ENCODE data around the gene CRYZL1.

The CRYZL1 gene

GRCh38 chr21:33540711-33541104 lies 100.8 kb downstream of the CRYZL1 start:
- TF ChIP-seq, protein P1, sequence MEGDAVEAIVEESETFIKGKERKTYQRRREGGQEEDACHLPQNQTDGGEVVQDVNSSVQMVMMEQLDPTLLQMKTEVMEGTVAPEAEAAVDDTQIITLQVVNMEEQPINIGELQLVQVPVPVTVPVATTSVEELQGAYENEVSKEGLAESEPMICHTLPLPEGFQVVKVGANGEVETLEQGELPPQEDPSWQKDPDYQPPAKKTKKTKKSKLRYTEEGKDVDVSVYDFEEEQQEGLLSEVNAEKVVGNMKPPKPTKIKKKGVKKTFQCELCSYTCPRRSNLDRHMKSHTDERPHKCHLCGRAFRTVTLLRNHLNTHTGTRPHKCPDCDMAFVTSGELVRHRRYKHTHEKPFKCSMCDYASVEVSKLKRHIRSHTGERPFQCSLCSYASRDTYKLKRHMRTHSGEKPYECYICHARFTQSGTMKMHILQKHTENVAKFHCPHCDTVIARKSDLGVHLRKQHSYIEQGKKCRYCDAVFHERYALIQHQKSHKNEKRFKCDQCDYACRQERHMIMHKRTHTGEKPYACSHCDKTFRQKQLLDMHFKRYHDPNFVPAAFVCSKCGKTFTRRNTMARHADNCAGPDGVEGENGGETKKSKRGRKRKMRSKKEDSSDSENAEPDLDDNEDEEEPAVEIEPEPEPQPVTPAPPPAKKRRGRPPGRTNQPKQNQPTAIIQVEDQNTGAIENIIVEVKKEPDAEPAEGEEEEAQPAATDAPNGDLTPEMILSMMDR (IDR thresholded peaks at IDR 0.05; ENCODE audit: control insufficient read depth, insufficient read depth, low read depth, low read length, missing control alignments), result no peak
- H3K4me3 ChIP-seq (ENCODE audit: control insufficient read depth, low read depth, low read length), result no peak overlapping the region
- DNase-seq (ENCODE audit: low read depth), result no peak

- H3K4me3 ChIP-seq (ENCODE audit: control insufficient read depth, low read depth, low read length), result no peak overlapping the region
- no peak for DNase-seq (ENCODE audit: low read depth)
- TF ChIP-seq, protein P1 (IDR thresholded peaks at IDR 0.05; ENCODE audit: control insufficient read depth, insufficient read depth, low read depth, low read length, missing control alignments), result no peak
Observed at GRCh38 chr21:33539616-33540015, 101.9 kb downstream of the CRYZL1 start.

Measured in AG09309 (cell line).